HepG2 (cell line): ENCODE data around the gene PLXND1. TPM values are rescaled to one million over a fixed set of nuclear protein-coding genes. Genes with fewer than 3 reads are reported as not detected.

Experiments used
- ATAD3A ChIP-seq: sonication (generic); formaldehyde crosslinking; IDR thresholded peaks from 2 replicates; pipeline ENCODE4 v1.4.0; 2020; ENCODE audit warnings: missing genetic modification reagents
- BHLHE40 ChIP-seq: IDR thresholded peaks from 2 replicates; pipeline ENCODE4 v1.6.1; 2011; ENCODE audit warnings: low read length, improper control_type of control experiment
- KDM5B ChIP-seq: sonication (generic); formaldehyde crosslinking; IDR thresholded peaks from 2 replicates; pipeline ENCODE4 v1.4.0; 2020; ENCODE audit warnings: missing genetic modification reagents, mild to moderate bottlenecking, borderline replicate concordance
- MEIS2 ChIP-seq: sonication (generic); formaldehyde crosslinking; IDR thresholded peaks from 2 replicates; pipeline ENCODE4 v1.9.0; 2021; ENCODE audit warnings: mild to moderate bottlenecking, missing genetic modification reagents
- SETDB1 ChIP-seq: sonication (generic); formaldehyde crosslinking; IDR thresholded peaks from 2 replicates; pipeline ENCODE4 v1.5.1; 2020; ENCODE audit warnings: missing genetic modification reagents, mild to moderate bottlenecking, borderline replicate concordance
- TEAD3 ChIP-seq: optimal IDR thresholded peaks from 2 replicates; pipeline ENCODE3; 2016; ENCODE audit warnings: borderline replicate concordance
- USF2 ChIP-seq, 2 experiments: sonication (generic) in 1 of 2; formaldehyde crosslinking in 1 of 2; IDR thresholded peaks; 2 replicates each; pipeline versions ENCODE4 v1.5.1 to v1.6.1; 2011 to 2020; ENCODE audit warnings: borderline replicate concordance in 1 of 2, low read depth in 1 of 2, low read length in 1 of 2, mild to moderate bottlenecking in 1 of 2, missing genetic modification reagents in 1 of 2, moderate library complexity in 1 of 2
- ZBTB1 ChIP-seq: sonication (generic); formaldehyde crosslinking; IDR thresholded peaks from 2 replicates; pipeline ENCODE4 v1.4.0; 2020; ENCODE audit warnings: missing genetic modification reagents, borderline replicate concordance
- ZBTB7B ChIP-seq: sonication (generic); formaldehyde crosslinking; IDR thresholded peaks from 2 replicates; pipeline ENCODE4 v1.4.0; 2020; ENCODE audit warnings: missing genetic modification reagents
- ZFP91 ChIP-seq: sonication (generic); formaldehyde crosslinking; IDR thresholded peaks from 2 replicates; pipeline ENCODE4 v1.9.0; 2022; ENCODE audit warnings: missing genetic modification reagents, mild to moderate bottlenecking, borderline replicate concordance
- ZFX ChIP-seq: sonication (generic); formaldehyde crosslinking; IDR thresholded peaks from 2 replicates; pipeline ENCODE4 v1.4.0; 2020; ENCODE audit warnings: mild to moderate bottlenecking, low read depth, missing genetic modification reagents, moderate library complexity
- ZFY ChIP-seq: sonication (generic); formaldehyde crosslinking; IDR thresholded peaks from 2 replicates; pipeline ENCODE4 v1.4.0; 2020; ENCODE audit warnings: missing genetic modification reagents
- ZNF616 ChIP-seq: sonication (generic); formaldehyde crosslinking; IDR thresholded peaks from 2 replicates; pipeline ENCODE4 v1.5.0; 2020; ENCODE audit warnings: low read depth, mild to moderate bottlenecking, missing genetic modification reagents
- ZNF687 ChIP-seq: sonication (generic); formaldehyde crosslinking; IDR thresholded peaks from 2 replicates; pipeline ENCODE4 v1.5.1; 2020; ENCODE audit warnings: mild to moderate bottlenecking, missing genetic modification reagents, moderate library complexity
- polyA plus RNA-seq, 8 experiments: library from polyadenylated mRNA; depleted of rRNA in 3 of 8; stranded (reverse) in 7 of 8; unstranded in 1 of 8; fragments of >200 nt; fragmentation: Illumina TruSeq in 4 of 8; extraction: Trizol in 4 of 8; gene quantifications; 2 replicates each; pipeline versions ENCODE4 v1.2.1 to v1.2.3, GENCODE V29; 2011 to 2016; ENCODE audit warnings: low read depth in 4 of 8, missing spikeins in 1 of 8, mixed read lengths in 1 of 8; ENCODE audit not compliant: insufficient read depth in 1 of 8
- total RNA-seq, 5 experiments: library from RNA; depleted of rRNA; stranded (reverse); fragments of >200 nt; fragmentation: Illumina TruSeq; extraction: Trizol; gene quantifications; 2 replicates each; pipeline ENCODE4 v1.2.3, GENCODE V29; 2016; ENCODE audit warnings: low read depth in 1 of 5
- TF ChIP-seq, protein P1 (sequence below), 2 experiments: sonication (generic) in 1 of 2; formaldehyde crosslinking in 1 of 2; IDR thresholded peaks; 2 replicates each; pipeline versions ENCODE4 v1.4.0 to v1.6.1; 2016 to 2020; ENCODE audit warnings: borderline replicate concordance in 1 of 2, low read depth in 1 of 2, mild to moderate bottlenecking in 1 of 2, missing genetic modification reagents in 1 of 2

Gene PLXND1
- total and polyA plus RNA-seq, 2 of the 13 experiments (the other 11 are each of a cell fraction or from before 2014, with no cell fraction given), result 15.9 to 42.0 TPM

DNA sequence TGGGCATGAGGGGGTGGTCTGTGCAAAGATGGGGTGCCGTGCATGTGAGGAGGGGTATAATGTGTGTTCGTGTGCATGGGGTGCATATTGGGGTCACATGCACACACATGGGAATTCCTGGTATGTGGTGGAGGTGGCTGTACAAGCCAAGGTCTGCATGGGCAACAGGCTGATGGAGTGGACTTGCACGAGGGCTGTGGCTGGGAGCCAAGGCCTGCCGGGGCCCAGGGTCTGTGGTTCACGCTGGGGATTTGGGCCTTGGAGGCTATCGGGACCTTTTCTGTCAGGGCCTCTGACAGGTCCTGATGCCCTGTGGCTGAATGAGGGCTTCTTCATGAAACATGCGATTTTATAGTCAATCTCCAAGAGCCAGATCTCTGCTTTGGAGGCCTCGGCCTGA, 9.8 kb upstream of the PLXND1 start (continued):
- peak; percentile 64; the same call in 1 of the 2 replicates for TF ChIP-seq KDM5B (CRISPR knock-in tag)
- TF ChIP-seq ZFY, result peak; percentile 55; the same call in 1 of the 2 replicates
- peak; percentile 47; the same call in 1 of the 2 replicates for TF ChIP-seq BHLHE40
- no peak for TF ChIP-seq ATAD3A (CRISPR knock-in tag)
- no peak for TF ChIP-seq USF2 (IDR thresholded peaks at IDR 0.05; ENCODE audit: low read depth, low read length)
- no peak for TF ChIP-seq USF2 (CRISPR knock-in tag; IDR thresholded peaks at IDR 0.05; ENCODE audit: borderline replicate concordance)
- peak; percentile 70 for TF ChIP-seq ZNF687 (CRISPR knock-in tag)
- TF ChIP-seq MEIS2 (CRISPR knock-in tag), result no peak
- TF ChIP-seq ZNF616, result no peak
- no peak for TF ChIP-seq ZBTB1 (CRISPR knock-in tag)
- TF ChIP-seq, protein P1, sequence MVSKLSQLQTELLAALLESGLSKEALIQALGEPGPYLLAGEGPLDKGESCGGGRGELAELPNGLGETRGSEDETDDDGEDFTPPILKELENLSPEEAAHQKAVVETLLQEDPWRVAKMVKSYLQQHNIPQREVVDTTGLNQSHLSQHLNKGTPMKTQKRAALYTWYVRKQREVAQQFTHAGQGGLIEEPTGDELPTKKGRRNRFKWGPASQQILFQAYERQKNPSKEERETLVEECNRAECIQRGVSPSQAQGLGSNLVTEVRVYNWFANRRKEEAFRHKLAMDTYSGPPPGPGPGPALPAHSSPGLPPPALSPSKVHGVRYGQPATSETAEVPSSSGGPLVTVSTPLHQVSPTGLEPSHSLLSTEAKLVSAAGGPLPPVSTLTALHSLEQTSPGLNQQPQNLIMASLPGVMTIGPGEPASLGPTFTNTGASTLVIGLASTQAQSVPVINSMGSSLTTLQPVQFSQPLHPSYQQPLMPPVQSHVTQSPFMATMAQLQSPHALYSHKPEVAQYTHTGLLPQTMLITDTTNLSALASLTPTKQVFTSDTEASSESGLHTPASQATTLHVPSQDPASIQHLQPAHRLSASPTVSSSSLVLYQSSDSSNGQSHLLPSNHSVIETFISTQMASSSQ (IDR thresholded peaks at IDR 0.05; ENCODE audit: low read depth), result no peak
- TF ChIP-seq, protein P1 (CRISPR knock-in tag; IDR thresholded peaks at IDR 0.05; ENCODE audit: borderline replicate concordance), result no peak
- TF ChIP-seq ZBTB7B, result 0 out of 2 replicates have a peak, but pooled peaks have one; percentile 13
- peak; percentile 50; the same call in 1 of the 2 replicates for TF ChIP-seq ZFX (CRISPR knock-in tag)
- TF ChIP-seq SETDB1 (CRISPR knock-in tag), result no peak
- peak; percentile 93 for TF ChIP-seq TEAD3 (CRISPR knock-in tag)
- peak; percentile 57; the same call in 1 of the 2 replicates for TF ChIP-seq ZFP91
